ENCODE data around the gene RNF135. TPM values are rescaled to one million over a fixed set of nuclear protein-coding genes. Genes with fewer than 3 reads are reported as not detected.
"Not testable (repeated sequence)": the region's sequence is repeated elsewhere in the genome, so short reads cannot be mapped to it uniquely, and the experiment has no call there.

RNF135 gene
- total and polyA plus RNA-seq, 4 experiments from 2014 or later: 3.9 to 10.5 (median 7.8) TPM

DNA sequence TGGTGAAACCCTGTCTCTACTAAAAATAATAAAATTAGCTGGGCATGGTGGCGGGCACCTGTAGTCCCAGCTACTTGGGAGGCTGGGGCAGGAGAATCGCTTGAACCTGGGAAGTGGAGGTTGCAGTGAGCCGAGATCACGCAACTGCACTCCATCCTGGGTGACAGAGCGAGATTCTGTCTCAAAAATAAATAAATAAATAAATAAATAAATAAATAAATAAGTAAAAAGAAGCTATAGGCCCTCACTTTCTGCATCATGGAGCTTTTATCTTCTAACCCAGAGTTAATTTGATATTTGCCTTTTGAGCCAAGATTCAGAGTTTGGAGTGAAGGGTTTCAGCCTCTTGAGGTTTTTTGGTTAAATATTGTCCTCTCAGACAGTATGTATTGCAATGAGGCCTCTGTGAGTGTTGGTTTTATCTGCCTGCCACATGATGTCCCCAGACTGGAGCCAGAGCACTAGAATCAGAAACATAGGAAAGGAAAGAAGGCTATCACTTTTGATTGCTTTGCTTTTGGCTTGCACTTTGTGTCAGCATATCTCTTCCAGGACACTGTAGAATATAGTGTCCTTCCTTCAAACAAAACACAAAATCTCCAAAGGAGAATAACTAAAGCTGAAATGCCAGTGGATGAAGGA lies 32.5 kb downstream of the RNF135 start:
- Histone ChIP-seq H3K27ac (ENCODE audit: low read depth, low read length) (no peak overlapping the region), H3K4me1 (ENCODE audit: insufficient read depth, low read length) (peaks cover 8% of the 10 kb centered on the region), H3K27me3 (ENCODE audit: insufficient read depth, low read length) (no peaks in the 10 kb centered on the region), H3K9me3 (ENCODE audit: control insufficient read depth in 1 of 2, low read length in 2 of 2) (no peaks in the 10 kb centered on the region), H3K4me3 (ENCODE audit: low read length in 2 of 2) (no peak overlapping the region), H3K36me3 (ENCODE audit: insufficient read depth, low read length) (peaks cover 6% of the 10 kb centered on the region)
- intact Hi-C loops (cut with micrococcal nuclease): no loop called here
- Mint-ChIP-seq H3K9me3 (peaks cover 0 to 2% (median 0%) of the 10 kb centered on the region in 8 donors), H3K4me3 (no peak overlapping the region), H3K4me1 (peaks cover 5 to 12% (median 9%) of the 10 kb centered on the region in 4 donors), H3K36me3 (peaks cover 13 to 17% of the 10 kb centered on the region in 2 donors), H3K27me3 (no peaks in the 10 kb centered on the region), H3K27ac (no peak overlapping the region)
- ChIA-PET CTCF (ENCODE audit: partially characterized antibody) (no interaction called here), POLR2A (ENCODE audit: partially characterized antibody) (no interaction called here)
- no peak for DNase-seq

DNA sequence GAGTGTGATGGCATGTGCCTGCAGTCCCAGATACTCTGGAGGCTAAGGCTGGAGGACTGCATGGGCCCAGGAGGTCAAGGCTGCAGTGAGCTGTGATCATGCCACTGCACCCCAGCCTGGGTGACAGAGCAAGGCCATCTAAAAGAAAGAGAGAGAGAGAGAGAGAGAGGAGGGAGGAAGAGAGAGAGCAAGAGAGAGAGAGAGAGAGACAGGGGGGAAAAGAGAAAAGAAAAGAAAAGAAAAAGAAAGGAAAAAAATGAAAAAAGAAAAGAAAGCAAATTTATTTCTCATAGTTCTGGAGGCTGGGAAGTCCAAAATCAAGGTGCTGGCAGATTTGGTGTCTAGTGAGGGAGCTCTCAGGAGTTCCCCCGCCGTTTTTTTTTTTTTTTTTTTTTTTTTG lies 33.3 kb downstream of the RNF135 start:
- DNase-seq: no peak
- Histone ChIP-seq H3K4me3 (ENCODE audit: low read length in 2 of 2) (no peak overlapping the region), H3K27ac (ENCODE audit: low read depth, low read length) (no peak overlapping the region), H3K27me3 (ENCODE audit: insufficient read depth, low read length) (no peaks in the 10 kb centered on the region), H3K9me3 (ENCODE audit: control insufficient read depth in 1 of 2, low read length in 2 of 2) (no peaks in the 10 kb centered on the region), H3K36me3 (ENCODE audit: insufficient read depth, low read length) (no peaks in the 10 kb centered on the region), H3K4me1 (ENCODE audit: insufficient read depth, low read length) (peaks cover 8% of the 10 kb centered on the region)
- CTCF ChIA-PET (ENCODE audit: partially characterized antibody): no interaction called here
- POLR2A ChIA-PET (ENCODE audit: partially characterized antibody): interaction anchor here (0.6 kb wide), 1 partner anchor 26 kb away, joined by 3 read pairs; no protein-coding TSS in a partner anchor
- Mint-ChIP-seq H3K36me3 (peaks cover 11 to 12% of the 10 kb centered on the region in 2 donors), H3K27me3 (no peaks in the 10 kb centered on the region), H3K27ac (peak overlapping the region in 1 of 7 donors; percentile 31), H3K4me1 (peaks cover 7 to 18% (median 13%) of the 10 kb centered on the region in 4 donors), H3K9me3 (peaks cover 0 to 2% (median 0%) of the 10 kb centered on the region in 8 donors), H3K4me3 (no peak overlapping the region)
- intact Hi-C loops (cut with micrococcal nuclease): no loop called here

DNA sequence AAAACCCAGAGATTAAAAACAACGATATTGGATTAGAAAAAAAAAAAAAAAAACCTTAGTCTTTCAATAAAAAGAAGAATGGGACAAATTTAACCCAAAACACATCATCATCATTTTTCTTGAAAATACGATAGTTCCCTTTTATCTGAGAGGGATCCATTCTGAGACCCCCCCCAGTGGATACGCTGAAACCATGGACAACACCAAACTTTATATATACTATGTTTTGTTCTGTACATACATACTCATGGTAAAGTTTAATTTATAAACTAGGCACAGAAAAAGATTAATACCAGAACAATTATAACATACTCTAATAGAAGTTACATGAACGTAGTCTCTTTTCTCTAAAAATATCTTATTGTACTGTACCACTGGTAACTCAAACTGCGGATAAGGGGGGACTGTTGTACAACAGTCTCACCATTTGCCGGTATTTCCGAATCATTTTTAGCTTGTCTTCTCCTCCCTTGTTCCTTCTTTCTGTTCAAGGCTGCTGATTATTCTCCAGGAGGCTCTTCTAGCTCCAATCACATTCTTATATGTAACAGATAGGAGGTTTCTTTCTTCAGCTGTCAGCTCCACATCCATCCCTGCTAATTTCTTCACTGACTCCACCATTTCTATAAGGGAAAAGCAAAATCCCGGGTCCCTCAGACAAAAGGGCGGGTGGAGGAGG lies 37.0 kb downstream of the RNF135 start:
- intact Hi-C loops (cut with micrococcal nuclease): loop anchor here (1.0 kb wide), 1 partner anchor 102 kb away; the partner anchor contains the start of gene TEFM

DNA sequence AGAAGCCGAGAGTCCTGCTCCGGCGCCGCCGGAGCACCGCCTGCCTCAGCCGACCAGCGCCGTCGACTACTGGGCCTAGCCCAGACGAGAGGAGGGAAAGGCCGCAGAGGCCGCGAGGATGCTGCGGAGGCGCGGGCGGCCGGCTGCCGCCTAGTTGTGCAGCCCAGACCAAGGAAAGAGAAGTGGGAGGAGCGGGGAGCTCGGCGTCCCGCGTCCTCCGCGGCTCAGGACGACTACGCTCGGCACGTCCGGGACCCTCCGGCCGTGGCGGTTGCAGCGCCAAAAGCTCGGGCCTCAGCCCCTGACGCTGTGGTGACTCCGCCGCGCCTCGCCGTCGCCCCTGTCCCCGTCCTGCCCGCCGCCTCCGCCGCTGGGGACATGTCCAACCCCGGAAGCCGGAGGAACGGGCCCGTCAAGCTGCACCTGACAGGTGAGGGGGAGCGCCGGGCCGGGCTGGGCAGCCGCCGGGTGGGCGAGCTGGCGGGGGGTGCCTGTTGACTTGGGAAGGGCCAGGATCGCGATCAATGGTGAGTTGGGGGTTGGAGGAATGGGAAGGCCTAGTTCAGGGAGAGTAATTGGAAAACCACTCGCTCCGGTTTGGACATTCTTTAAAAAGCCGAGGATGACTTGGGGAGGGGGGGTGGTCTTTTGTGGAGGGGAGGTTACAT lies 37.7 kb downstream of the RNF135 start:
- intact Hi-C loops (cut with micrococcal nuclease): loop anchor here (1.0 kb wide), 1 partner anchor 102 kb away; the partner anchor contains the start of gene TEFM
- Mint-ChIP-seq H3K9me3 (peaks cover 0 to 2% (median 0%) of the 10 kb centered on the region in 8 donors), H3K4me3 (peak overlapping the region; percentile 92 to 96 (median 94)), H3K4me1 (peaks cover 12 to 26% (median 18%) of the 10 kb centered on the region in 4 donors), H3K36me3 (peaks cover 0 to 5% of the 10 kb centered on the region in 2 donors), H3K27me3 (no peaks in the 10 kb centered on the region), H3K27ac (peak overlapping the region; percentile 88 to 97 (median 95))
- Histone ChIP-seq H3K27ac (ENCODE audit: low read depth, low read length) (peak overlapping the region; percentile 65), H3K27me3 (ENCODE audit: insufficient read depth, low read length) (no peaks in the 10 kb centered on the region), H3K36me3 (ENCODE audit: insufficient read depth, low read length) (no peaks in the 10 kb centered on the region), H3K4me1 (ENCODE audit: insufficient read depth, low read length) (peaks cover 8% of the 10 kb centered on the region), H3K4me3 (ENCODE audit: low read length in 2 of 2) (peak overlapping the region; percentile 61 to 85), H3K9me3 (ENCODE audit: control insufficient read depth in 1 of 2, low read length in 2 of 2) (no peaks in the 10 kb centered on the region)
- ChIA-PET POLR2A (ENCODE audit: partially characterized antibody) (interaction anchor here (0.6 to 1.6 kb wide), 10 partner anchors 12 to 369 kb away, joined by 3 to 8 read pairs (median 3); partner anchors contain the start of genes NF1 and RNF135), CTCF (ENCODE audit: partially characterized antibody) (interaction anchor here (1.0 to 1.2 kb wide), 3 partner anchors 9 to 208 kb away, joined by 3 to 5 read pairs (median 5); no protein-coding TSS in a partner anchor)
- peak; percentile 54 to 63 (median 59) for DNase-seq

More for the DNA sequence above, 37.0 kb downstream of the RNF135 start:
- peak overlapping the region; percentile 92 to 96 (median 94) for H3K4me3 Mint-ChIP-seq
- peaks cover 12 to 26% (median 18%) of the 10 kb centered on the region in 4 donors for H3K4me1 Mint-ChIP-seq
- H3K27me3 Mint-ChIP-seq: no peaks in the 10 kb centered on the region
- ChIA-PET POLR2A (ENCODE audit: partially characterized antibody) (interaction anchor here (0.7 to 1.6 kb wide), 9 partner anchors 12 to 369 kb away, joined by 3 to 8 read pairs (median 3); partner anchors contain the start of genes NF1 and RNF135), CTCF (ENCODE audit: partially characterized antibody) (interaction anchor here (1.0 to 1.1 kb wide), 2 partner anchors 10 to 209 kb away, joined by 3 to 5 read pairs; no protein-coding TSS in a partner anchor)
- H3K27me3 ChIP-seq (ENCODE audit: insufficient read depth, low read length): no peaks in the 10 kb centered on the region
- H3K36me3 ChIP-seq (ENCODE audit: insufficient read depth, low read length): no peaks in the 10 kb centered on the region
- H3K4me1 ChIP-seq (ENCODE audit: insufficient read depth, low read length): peaks cover 8% of the 10 kb centered on the region
- DNase-seq: no peak
- peak overlapping the region; percentile 65 for H3K27ac ChIP-seq (ENCODE audit: low read depth, low read length)
- no peaks in the 10 kb centered on the region for H3K9me3 ChIP-seq (ENCODE audit: control insufficient read depth in 1 of 2, low read length in 2 of 2)
- H3K4me3 ChIP-seq (ENCODE audit: low read length in 2 of 2): peak overlapping the region; percentile 61 to 85
- peak overlapping the region; percentile 29 to 95 (median 88) for H3K27ac Mint-ChIP-seq
- H3K9me3 Mint-ChIP-seq: peaks cover 0 to 2% (median 0%) of the 10 kb centered on the region in 8 donors
- peaks cover 0 to 5% of the 10 kb centered on the region in 2 donors for H3K36me3 Mint-ChIP-seq

DNA sequence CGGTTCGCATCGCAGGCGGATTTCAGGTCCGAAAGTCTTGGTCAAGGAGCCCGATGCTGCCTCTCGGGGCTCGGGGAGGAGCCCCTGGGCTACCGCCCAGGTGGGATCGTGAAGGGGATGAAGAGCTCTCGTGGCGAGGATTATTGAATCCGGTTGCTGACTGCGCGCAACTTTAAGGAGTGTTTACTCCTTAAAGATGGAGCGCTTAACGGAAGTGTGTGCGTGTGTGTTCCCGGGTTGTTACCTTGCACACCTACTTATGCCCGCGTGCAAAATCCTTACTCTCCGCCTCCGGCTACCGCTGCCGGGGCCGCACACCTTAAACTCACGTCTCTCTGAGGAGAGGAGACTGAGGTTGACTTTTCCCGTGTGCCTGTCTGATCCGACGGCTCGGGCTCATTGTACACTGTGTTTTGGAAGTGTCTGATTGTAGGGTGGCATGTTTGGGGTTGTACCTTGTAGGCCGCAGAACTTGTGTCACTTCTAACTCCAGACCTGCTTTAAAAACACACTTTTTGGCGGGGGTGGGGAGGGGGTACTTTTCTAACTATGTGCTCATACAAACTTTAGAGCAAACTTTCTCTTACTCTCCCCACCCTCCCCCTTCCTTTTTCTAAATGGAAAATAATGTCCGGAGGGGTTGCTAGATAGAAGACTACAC lies 38.3 kb downstream of the RNF135 start:
- H3K27ac ChIP-seq (ENCODE audit: low read depth, low read length): peak overlapping the region; percentile 65
- H3K27me3 ChIP-seq (ENCODE audit: insufficient read depth, low read length); intact Hi-C loops (cut with micrococcal nuclease); H3K9me3 Mint-ChIP-seq; H3K36me3 Mint-ChIP-seq; H3K36me3 ChIP-seq (ENCODE audit: insufficient read depth, low read length); H3K4me1 ChIP-seq (ENCODE audit: insufficient read depth, low read length); H3K9me3 ChIP-seq (ENCODE audit: control insufficient read depth in 1 of 2, low read length in 2 of 2); H3K27me3 Mint-ChIP-seq: not testable (repeated sequence)
- peak overlapping the region; percentile 61 to 85 for H3K4me3 ChIP-seq (ENCODE audit: low read length in 2 of 2)
- peak overlapping the region; percentile 88 to 97 (median 95) for H3K27ac Mint-ChIP-seq
- peaks cover 12 to 26% (median 18%) of the 10 kb centered on the region in 4 donors for H3K4me1 Mint-ChIP-seq
- CTCF ChIA-PET (ENCODE audit: partially characterized antibody): interaction anchor here (1.0 to 1.2 kb wide), 3 partner anchors 9 to 208 kb away, joined by 3 to 5 read pairs (median 5); no protein-coding TSS in a partner anchor
- H3K4me3 Mint-ChIP-seq: peak overlapping the region; percentile 92 to 96 (median 94)
- POLR2A ChIA-PET (ENCODE audit: partially characterized antibody): interaction anchor here (0.6 to 1.6 kb wide), 9 partner anchors 13 to 368 kb away, joined by 3 to 8 read pairs (median 3); partner anchors contain the start of genes NF1 and RNF135
- DNase-seq: peak in 4 of 5 donors; percentile 10 to 41 (median 18)

DNA sequence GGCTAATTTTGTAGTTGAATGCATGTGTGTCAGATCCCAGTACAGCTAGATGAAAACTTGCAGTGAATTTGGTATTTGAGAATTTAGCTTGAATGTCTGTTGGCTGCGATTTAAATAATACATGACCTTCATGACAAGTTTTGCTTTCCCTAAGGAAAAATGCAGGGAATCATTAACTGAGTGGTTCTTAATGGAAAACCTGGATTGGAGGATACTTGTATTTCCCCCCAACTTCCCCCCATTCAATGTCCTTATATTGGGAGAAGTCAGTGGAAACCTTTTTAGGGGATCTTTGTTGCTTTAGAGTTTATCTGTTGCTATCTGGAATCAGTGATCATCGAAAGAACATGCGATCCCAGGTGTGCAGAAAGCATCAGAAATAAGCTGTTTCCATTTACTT lies 39.2 kb downstream of the RNF135 start:
- POLR2A ChIA-PET (ENCODE audit: partially characterized antibody): not testable (repeated sequence)
- CTCF ChIA-PET (ENCODE audit: partially characterized antibody): interaction anchor here (1.0 kb wide), 1 partner anchor 207 kb away, joined by 5 read pairs; no protein-coding TSS in a partner anchor

More for the DNA sequence above, 39.2 kb downstream of the RNF135 start:
- peak overlapping the region; percentile 35 to 93 (median 60) for H3K4me3 Mint-ChIP-seq
- H3K36me3 ChIP-seq (ENCODE audit: insufficient read depth, low read length); H3K9me3 Mint-ChIP-seq; H3K36me3 Mint-ChIP-seq; H3K27me3 Mint-ChIP-seq; DNase-seq; H3K4me3 ChIP-seq (ENCODE audit: low read length in 2 of 2); H3K27ac ChIP-seq (ENCODE audit: low read depth, low read length); H3K4me1 ChIP-seq (ENCODE audit: insufficient read depth, low read length); H3K9me3 ChIP-seq (ENCODE audit: control insufficient read depth in 1 of 2, low read length in 2 of 2); intact Hi-C loops (cut with micrococcal nuclease); H3K27me3 ChIP-seq (ENCODE audit: insufficient read depth, low read length): not testable (repeated sequence)
- H3K27ac Mint-ChIP-seq: peak overlapping the region in 3 of 7 donors; percentile 8 to 76 (median 63)
- H3K4me1 Mint-ChIP-seq: peaks cover 12 to 26% (median 18%) of the 10 kb centered on the region in 4 donors

All from CD4-positive, alpha-beta memory T cell (primary cell).